Coronary artery (tissue), 2 donors: ENCODE measurements around the gene GPHN.

ENCODE experiments used
- DNase-seq: peaks from one replicate; pipeline ENCODE4 v3.0.0-alpha.2; 2017; ENCODE audit warnings: low spot score
- H3K27ac ChIP-seq, 2 donors: fragments of 200-600 bp; sonication (generic); one replicate each; pipeline ENCODE4 v1.5.1; 2016 to 2019
- H3K4me3 ChIP-seq: fragments of 200-600 bp; sonication (generic); 2 replicates; pipeline ENCODE4 v1.5.1; 2016; ENCODE audit warnings: mild to moderate bottlenecking, moderate library complexity
- TF ChIP-seq, protein P1 (sequence below): fragments of 200-600 bp; sonication (generic); IDR thresholded peaks from one replicate; pipeline ENCODE4 v1.5.1; 2019; ENCODE audit warnings: antibody characterized with exemption

GPHN gene

GRCh38 chr14:66507722-66508546 lies at the start of gene GPHN:
TSS of gene GPHN (plus strand) at chr14:66508147.
- peak; percentile 97 for DNase-seq
- H3K27ac ChIP-seq = peak within 1 kb of the TSS; percentile 89 to 91
- TF ChIP-seq, protein P1, sequence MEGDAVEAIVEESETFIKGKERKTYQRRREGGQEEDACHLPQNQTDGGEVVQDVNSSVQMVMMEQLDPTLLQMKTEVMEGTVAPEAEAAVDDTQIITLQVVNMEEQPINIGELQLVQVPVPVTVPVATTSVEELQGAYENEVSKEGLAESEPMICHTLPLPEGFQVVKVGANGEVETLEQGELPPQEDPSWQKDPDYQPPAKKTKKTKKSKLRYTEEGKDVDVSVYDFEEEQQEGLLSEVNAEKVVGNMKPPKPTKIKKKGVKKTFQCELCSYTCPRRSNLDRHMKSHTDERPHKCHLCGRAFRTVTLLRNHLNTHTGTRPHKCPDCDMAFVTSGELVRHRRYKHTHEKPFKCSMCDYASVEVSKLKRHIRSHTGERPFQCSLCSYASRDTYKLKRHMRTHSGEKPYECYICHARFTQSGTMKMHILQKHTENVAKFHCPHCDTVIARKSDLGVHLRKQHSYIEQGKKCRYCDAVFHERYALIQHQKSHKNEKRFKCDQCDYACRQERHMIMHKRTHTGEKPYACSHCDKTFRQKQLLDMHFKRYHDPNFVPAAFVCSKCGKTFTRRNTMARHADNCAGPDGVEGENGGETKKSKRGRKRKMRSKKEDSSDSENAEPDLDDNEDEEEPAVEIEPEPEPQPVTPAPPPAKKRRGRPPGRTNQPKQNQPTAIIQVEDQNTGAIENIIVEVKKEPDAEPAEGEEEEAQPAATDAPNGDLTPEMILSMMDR = no peak
- peak within 1 kb of the TSS; percentile 74 for H3K4me3 ChIP-seq

- TF ChIP-seq, protein P1 = no peak
- H3K27ac ChIP-seq = no peak overlapping the region
- DNase-seq = no peak
- no peak overlapping the region for H3K4me3 ChIP-seq
Measured at GRCh38 chr14:66459603-66460002, 48.3 kb upstream of the GPHN start.

- no peak for DNase-seq
- Histone ChIP-seq H3K4me3 (no peak overlapping the region), H3K27ac (no peak overlapping the region)
- TF ChIP-seq, protein P1 = no peak
Measured at GRCh38 chr14:66464261-66464660, 43.7 kb upstream of the GPHN start.

GRCh38 chr14:66468778-66469367 lies 39.1 kb upstream of the GPHN start:
- no peak overlapping the region for H3K27ac ChIP-seq
- no peak overlapping the region for H3K4me3 ChIP-seq
- no peak for DNase-seq
- TF ChIP-seq, protein P1 = no peak

DNA sequence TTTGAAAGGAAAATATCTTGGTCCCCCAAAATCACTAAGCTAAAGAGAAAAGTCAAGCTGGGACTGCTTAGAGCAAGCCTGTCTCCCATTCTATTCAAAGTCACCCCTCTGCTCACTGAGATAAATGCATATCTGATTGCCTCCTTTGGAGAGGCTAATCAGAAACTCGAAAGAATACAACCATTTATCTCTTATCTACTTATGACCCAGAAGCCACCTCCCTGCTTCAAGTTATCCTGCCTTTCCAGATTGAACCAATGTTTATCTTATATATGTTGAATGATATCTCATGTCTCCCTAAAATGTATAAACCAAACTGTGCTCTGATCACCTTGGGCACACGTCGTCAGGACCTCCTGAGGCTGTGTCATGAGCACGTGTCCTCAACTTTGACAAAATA lies 36.4 kb upstream of the GPHN start:
- Histone ChIP-seq H3K27ac (no peak overlapping the region), H3K4me3 (no peak overlapping the region)
- DNase-seq = no peak
- TF ChIP-seq, protein P1 = no peak

GRCh38 chr14:66472251-66472650 lies 35.7 kb upstream of the GPHN start:
- H3K27ac ChIP-seq = no peak overlapping the region
- DNase-seq = no peak
- TF ChIP-seq, protein P1 = no peak
- no peak overlapping the region for H3K4me3 ChIP-seq

- Histone ChIP-seq H3K27ac (no peak overlapping the region), H3K4me3 (no peak overlapping the region)
- DNase-seq = no peak
- TF ChIP-seq, protein P1 = no peak
Measured at GRCh38 chr14:66473223-66473622, 34.7 kb upstream of the GPHN start.
